AML-193 (cell line): ENCODE measurements around the gene SLC19A1.

Source experiments
- DNase-seq, 2 experiments: peaks; one replicate each; lab custom pipeline; 2025; lab: John Stamatoyannopoulos, UW

Gene SLC19A1

DNA sequence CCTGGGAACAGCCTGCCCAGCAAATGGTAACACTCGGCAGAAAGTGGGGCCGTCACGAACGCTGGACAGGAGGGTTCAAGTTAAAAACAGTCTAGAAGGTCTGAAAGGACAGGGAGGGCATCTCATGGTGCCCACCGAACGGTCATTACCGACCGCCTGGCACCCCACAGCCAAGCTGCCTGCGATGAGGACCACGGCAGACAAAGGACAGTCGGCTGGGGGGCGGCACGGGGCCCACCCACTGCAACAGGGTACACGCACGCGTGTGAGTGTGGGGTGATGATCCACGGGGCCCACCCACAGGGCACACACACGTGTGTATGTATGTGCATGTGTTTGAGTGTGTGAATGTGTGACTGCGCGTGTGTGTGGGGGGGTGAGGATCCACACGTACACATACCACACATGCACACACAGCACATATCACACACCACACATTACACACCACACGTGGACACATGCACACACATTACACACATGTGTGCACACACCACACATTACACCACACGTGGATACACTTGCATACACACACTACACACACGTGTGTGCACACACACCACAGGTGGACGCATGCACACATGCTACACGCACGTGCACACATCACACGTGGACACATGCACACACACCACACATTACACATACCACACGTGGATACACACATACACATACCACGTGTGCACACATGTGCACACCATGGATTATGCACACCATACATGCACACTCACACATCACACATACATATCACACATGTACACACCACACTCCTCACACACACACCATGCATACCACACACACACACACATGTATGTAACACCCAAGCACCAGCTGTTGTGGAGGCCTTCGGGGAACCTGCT is 63.2 kb downstream of the SLC19A1 start:
- no peak for DNase-seq

DNA sequence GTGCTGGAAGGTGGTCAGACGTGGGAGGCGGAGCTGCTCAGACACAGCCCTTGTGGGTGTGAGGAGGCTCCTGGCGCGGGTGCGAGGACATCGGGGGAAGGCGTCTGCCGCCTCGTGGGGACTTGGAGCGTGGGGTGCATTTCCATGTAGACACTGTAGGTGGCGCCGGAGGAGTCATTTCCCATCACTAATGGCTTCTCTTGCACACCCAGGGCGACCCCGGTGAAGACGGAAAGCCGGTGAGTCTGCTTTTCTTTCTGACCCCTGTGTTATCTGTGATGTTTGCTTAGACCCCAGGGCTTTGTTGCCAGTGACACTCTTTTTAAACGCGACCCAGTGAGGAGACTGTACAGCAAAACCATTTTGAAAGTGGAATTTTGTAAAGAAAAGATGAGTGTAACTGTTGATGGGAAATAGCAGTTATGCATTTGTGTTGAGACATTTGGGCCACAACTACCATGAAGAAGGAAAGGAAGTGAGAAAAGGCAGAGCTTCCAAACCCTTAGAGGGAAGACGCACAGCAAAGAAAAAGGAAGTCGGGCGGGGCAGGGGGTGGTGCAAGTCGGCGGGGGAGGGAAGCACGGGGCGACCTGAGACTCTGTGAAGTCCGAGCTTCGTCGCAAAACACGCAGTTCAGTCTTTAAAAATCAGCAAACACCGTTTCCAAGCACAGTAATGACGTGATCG is 64.0 kb downstream of the SLC19A1 start:
- peak; percentile 56 to 67 for DNase-seq

DNA sequence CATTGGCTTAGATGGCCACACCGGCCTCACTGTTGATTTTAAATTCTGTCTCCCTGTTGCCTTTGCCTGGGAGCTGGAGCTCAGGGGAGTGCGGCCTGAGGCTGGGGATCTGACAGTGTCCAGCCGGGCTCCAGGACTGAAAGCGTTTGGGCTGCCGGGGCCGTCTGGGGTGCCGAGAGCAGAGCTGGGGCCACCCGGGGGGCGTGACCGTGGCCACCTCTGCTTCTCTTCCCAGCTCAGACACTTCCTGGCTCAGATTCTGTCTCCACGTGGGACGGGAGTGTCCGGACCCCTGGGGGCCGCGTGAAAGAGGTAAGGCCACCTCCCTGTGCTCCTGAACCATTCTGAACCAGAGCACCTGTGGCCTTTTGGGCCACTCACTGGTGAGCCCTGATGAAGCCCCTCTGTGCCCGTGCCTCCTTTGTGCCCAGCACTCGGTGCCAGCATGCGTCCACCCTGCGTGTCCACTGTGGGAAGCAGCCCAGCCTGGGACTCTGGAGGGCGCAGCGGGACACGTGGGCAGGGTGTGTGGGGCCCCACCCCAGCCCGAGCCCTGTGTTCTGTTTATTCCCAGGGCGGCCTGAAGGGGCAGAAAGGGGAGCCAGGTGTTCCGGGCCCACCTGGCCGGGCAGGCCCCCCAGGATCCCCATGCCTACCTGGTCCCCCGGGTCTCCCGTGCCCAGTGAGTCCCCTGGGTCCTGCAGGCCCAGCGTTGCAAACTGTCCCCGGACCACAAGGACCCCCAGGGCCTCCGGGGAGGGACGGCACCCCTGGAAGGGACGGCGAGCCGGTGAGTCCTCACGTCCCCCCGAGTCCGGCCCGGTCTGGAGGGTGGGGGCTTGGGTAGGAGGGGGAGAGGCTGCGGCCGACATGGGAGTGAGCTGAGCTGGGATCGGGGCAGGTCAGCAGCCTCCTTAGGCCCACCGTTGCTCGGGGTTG is 64.8 kb downstream of the SLC19A1 start:
- no peak for DNase-seq

DNA sequence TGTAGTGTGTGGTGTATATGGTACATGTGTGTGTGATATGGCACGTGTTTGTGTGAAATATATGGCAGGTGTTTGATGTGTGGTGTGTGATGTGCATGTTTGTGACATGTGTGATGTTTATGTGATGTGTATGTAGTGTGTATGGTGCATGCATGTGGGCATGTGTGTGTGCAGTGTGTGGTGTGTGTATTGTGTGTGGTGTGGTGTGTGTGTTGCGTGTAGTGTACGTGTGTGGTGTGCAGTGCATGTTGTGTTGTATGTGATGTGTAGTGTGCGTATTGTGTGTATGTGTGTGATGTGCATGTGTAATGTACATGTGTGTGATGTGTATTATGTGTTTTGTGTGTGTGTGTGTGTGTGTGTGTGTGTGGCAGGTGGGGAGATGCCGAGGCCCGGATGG is 65.7 kb downstream of the SLC19A1 start:
- DNase-seq = no peak

DNA sequence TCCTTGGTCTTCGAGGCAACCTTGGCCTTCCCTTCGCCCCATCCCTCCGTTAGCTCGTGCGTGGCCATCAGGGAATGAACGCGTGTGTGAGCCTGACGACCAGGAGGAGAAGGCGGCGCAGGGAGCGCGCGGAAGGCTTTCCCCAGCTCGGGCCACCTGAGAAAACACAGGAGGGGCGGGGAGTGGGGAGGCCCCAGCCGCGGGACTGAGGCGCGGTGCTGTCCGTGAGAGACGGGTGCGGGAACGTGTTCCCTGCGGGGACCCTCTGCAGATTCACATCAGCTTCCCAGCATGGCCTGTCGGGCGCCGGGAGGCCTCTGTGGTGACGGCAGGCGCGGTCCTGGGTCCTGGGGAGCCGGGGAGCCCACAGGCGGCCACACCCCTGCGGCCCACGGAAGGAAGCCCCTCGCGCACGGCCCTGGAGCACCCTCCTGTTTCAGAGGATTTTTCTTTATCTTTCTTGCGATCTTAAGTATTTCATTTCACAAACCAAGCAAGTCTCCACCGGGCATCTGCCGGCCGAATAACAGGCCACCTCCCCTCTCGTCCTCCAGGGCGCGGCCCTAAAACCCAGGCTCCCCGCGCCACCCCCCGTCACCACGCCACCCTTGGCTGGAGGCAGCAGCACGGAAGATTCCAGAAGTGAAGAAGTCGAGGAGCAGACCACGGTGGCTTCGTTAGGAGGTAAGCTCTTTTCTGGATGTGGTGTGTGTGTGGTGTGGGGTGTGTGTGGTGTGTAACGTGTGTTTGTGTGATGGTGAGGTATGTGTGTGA is 66.3 kb downstream of the SLC19A1 start:
- DNase-seq = no peak

DNA sequence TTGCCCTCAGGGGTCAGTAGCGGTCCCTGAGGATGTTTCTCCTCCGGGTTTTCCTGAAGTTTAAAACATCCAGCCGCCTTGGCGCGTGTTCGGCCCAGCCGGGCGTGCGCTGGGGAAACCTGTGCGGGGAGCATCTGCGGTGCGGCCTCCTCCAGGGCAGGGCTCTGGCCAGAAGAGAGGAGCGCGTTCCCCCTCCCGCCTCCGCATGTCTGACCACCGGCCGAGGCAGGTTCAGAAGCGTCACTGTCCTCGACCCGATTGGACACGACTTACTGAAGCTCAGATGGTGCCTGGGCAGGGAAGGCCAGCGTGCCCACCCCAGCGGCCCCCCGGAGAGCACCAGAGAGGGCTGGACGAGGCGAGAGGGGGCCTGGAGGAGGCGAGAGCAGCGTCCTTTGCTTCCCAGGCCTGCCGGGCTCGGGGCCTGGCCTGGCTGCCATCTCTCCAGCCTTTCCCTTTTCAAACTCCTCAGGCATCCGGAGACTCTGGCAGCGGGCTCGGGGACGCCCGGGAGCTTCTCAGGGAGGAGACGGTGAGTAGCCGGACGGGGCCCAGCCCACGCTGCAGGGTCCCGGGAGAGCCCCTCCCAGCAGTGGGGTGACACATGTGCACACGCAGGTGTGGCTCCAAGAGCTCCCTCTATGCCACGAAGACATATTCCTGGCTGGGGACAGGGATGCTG is 67.1 kb downstream of the SLC19A1 start:
- DNase-seq = no peak

DNA sequence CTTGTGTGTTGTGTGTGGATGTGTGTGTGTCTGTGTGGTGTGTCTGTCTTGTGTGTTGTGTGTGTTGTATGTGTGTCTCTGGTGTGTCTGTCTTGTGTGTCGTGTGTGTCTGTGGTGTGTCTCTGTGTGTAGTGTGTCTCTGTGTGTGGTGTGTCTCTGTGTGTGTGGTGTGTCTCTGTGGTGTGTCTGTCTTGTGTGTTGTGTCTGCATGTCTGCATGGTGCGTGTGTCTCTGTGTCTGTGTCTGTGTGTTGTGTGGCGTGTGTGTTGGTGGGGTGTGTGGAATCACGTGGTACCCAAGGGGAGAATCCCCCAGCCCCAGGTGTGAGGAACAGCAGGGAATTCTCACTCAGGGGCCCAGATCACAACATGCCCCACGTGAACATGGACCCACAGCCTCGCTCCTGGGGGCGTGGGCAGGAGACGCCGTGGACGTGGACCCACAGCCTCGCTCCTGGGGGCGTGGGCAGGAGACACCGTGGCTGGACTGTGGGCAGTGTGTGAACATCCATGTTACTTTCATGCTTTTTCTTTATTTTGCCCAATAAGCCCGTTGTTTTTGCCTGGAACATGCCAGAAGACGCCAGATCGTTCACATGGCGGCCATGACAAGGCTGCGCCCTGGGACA is 67.8 kb downstream of the SLC19A1 start:
- no peak for DNase-seq

DNA sequence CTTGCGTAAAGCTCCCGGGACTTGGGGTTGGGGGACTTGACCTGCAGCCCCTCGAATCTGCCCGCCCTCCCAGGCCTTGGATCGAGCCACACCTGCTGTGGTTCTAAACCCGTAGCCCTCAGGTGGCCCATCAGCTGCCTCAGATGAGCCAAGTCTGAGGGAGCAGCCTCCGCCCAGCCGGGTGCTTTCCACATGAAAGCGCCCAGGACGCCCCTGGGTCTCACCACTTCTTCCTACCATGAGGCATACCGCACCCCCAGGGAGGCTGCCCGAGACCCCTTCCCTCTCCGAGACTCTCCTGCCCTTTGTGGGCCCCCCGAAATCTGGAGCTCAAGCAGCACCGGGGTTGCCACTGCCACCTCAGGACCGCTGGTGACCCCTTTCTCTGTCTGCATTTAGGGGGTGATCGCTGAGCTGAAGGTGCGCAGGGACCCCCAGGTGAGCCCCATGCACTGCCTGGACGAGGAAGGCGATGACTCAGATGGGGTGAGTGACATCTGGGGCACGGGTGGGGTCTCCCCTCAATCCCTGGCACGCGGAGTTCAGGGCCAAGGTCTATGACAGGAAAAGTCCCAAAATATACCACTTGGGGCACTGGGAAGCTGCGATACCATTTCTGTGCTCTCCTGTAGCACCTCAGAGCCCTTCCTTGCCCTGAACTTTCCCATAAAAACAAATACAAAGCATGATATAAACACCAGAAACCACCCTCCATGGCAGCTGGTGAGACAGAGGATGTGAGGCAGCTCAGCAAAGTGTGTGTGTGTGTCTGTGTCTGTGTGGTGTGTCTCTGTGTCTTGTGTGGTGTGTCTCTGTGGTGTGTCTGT is 68.5 kb downstream of the SLC19A1 start:
- no peak for DNase-seq

DNA sequence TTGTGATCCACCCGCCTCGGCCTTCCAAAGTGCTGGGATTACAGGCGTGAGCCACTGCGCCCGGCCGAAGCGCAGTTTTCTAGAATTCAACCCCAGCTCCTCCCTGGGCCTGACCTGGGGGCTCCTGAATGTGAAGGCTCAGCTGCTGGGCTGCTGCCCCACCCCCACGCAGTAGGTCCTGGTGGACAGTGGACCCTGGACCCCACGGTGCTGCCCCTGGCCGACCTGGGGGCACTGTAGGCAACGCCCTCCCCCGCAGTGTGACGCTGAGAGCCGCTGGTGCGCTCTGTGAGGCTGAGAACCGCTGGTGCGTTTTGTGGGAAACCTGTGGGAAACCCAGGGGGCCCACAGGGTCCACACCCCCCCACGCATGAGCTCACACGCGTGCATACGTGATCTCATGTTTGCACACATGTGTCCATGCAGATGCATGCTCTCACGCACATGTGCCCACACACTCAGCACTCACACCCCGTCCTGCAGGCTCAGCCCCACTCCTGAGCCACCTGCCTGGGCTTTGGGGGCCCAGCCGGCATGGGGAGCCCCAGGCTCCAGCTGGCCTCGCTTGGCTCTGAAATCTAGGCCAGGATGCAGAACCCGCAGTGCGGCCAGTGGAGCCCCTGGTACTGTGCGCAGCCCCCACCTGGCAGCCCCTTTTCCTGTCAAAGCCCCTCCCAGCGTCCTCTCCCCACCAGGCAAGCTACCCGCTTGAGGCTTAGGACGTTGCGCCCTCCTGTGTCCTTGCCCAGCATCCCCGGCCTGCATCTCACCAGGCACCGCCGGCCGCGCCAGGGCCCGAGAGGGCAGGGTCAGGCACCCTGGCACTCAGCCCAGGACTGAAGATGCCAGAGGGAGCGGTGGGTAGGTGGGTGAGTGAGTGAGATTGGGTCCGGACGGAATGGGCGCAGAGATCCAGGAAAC is 69.5 kb downstream of the SLC19A1 start:
- no peak for DNase-seq

DNA sequence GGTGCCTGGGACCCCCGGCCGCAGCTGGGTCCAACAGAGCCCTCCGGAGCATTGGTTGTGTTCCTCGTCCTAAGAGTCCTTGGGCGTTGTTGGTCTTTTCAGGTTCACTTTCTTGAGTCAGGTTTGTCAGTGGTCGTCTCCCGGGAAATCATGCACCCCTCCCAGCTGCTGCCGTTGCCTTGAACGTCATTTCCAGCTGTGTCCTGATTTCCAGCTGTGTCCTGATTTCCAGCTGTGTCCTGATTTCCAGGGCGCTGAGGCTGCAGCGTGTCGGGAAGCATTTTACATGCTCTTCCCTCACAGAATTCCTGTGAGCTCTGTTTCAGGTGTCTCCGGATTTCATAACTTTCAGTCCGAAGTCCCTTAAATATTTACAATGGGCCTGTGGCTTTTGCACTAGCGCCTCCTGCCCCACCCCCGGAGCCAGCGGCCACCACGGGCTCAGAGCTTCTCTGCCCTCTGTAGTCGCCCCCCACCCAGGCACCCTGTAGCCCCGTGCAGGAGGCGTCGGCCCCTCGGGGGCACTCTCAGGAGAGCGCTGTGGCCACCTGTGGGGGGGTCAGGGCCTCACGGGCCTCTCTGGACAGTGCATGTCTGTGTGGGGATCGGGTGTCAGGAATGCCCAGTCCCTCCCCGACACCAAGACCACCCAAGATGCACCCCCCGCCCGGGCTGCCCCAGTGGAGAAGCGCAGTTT is 70.6 kb downstream of the SLC19A1 start:
- DNase-seq = no peak

DNA sequence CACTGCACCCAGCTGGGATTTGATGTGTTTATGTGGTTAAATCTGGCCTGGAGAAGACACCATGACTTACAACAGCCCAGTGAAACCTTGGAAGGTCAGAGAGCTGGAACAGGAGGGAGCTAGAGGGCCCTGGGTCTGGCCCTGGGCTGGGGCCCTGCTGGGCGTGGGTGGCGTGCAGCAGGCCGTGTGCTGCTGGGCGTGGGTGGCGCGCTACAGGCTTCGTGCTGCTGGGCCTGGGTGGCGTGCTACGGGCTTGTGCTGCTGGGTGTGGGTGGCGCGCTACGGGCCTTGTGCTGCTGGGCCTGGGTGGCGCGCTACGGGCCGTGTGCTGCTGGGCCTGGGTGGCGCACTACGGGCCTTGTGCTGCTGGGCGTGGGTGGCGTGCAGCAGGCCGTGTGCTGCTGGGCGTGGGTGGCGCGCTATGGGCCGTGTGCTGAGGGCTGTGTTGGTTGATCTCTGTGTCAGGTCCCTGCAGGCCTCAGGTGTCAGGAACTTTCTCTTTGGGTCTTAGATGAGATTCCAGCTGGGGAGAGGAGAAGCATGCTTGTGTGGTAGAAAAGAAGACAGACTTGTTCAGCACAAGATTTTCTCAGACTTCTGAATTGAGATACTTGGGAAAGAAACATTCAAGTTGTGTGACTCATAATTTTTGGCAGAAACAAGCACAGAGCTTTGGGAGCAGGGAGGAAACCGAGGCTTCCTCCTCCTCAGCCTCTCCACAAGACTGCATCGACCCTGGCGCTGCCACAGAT is 71.3 kb downstream of the SLC19A1 start:
- DNase-seq = no peak

DNA sequence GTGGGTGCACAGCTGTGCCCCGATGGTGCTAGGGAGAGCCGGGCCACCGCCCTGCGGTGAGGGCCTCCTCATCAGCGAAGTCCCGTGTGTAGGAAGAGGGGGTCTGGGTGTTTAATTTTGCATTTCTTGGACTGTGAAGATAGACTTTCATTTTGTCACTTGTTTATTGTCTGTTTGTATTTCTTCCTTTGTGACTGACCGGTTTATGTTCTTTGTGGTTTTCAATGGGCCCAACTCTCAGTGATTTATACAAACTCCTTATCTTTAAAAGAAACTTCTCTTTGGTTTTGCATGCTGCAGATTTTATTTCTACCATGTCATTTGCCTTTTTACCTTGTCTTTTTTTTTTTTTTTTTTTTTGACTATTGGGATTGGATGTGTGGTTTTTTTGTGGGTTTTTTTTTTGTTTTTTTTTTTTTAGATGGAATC is 72.1 kb downstream of the SLC19A1 start:
- DNase-seq = no peak

DNA sequence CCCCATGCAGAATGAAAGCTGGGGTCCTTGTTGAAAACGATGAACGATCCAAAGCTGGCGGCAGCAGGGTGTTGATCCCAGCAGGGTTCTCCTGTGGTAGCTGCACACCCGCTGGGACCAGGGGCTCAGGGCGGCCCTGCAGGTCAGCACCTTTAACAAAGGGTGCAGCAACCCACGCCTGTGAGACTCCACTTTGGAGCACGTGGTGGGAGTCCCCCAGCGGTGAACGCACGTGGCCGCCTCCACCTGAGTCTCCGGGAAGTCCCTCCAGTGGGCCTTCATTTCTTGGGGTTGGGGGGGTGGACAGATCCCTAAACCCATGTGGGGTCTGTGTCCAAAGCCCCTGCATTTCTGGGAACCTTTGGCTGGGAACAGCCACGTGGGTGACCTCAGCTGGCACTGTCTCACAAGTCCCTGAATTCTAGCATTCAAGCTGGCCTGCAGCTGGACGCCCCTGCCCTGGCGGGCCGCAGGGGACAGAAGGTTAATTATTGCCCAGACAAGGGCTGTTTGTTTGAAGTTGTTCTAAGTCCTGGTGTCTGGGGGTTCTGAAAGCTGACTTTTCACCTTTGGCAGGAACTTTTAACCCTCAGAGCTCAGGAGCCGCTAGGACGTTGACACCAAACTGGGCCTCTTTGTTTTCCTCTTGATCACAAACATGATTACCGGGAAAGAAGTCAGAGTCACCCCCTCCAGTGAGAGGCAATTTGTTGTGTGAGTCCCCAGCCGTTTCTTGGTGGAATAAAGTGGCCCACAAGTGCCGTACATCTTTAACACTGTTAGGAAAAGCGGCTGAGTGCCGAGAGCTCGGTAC is 72.8 kb downstream of the SLC19A1 start:
- DNase-seq = no peak

DNA sequence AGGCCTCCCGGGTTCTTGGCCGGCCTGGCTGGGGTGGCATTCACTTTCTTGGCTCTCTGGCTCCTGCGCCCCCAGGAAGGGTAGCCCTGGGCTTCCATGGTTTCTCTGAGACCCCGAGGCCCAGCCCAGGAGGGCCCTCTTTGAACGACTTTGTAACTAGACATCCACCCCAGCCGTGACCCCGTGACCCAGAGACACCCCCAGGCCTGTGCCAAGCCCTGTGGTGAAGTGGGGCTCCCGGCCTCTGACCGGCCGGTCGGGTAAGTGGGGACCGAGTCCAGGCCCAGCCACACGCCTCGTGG is 73.3 kb downstream of the SLC19A1 start:
- no peak for DNase-seq

DNA sequence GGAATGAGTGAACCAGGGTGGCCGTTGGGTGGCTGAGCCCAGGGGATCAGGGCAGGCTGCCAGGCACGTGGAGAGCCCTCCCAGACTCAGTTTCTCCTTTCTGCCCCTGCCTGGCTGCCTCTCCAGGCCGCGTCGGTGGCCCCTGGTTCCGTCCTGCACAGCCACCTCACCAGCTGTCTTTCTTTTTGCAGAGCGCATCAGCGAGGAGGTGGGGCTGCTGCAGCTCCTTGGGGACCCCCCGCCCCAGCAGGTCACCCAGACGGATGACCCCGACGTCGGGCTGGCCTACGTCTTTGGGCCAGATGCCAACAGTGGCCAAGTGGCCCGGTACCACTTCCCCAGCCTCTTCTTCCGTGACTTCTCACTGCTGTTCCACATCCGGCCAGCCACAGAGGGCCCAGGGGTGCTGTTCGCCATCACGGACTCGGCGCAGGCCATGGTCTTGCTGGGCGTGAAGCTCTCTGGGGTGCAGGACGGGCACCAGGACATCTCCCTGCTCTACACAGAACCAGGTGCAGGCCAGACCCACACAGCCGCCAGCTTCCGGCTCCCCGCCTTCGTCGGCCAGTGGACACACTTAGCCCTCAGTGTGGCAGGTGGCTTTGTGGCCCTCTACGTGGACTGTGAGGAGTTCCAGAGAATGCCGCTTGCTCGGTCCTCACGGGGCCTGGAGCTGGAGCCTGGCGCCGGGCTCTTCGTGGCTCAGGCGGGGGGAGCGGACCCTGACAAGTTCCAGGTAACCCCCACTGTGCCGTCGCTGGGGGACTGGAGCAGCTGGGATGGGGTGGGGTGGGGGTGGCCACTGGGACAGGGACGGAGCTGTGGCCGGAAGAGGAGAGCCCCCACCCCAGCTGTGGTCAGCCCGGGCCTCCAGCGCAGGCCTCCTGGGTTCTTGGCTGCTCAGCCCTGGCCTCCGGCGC is 73.9 kb downstream of the SLC19A1 start:
- DNase-seq = no peak
